DOHH2 (cell line): ENCODE results near the gene FRS3.

Experiments
- CTCF ChIP-seq: fragments of 200-600 bp; sonication (generic); IDR thresholded peaks from one replicate; pipeline ENCODE4 v1.5.1; 2014; ENCODE audit warnings: antibody characterized with exemption, mild to moderate bottlenecking, low read depth, low read length; ENCODE audit not compliant: poor library complexity, severe bottlenecking
- EZH2phosphoT487 ChIP-seq: fragments of 200-600 bp; sonication (generic); IDR thresholded peaks from 2 replicates; pipeline ENCODE4 v1.6.1; 2017; ENCODE audit warnings: borderline replicate concordance, mild to moderate bottlenecking, antibody characterized with exemption, low read length, moderate library complexity, mixed read lengths

GRCh38 chr6:41767112-41767833 lies 12.4 kb downstream of the FRS3 start:
- TF ChIP-seq CTCF (no peak), EZH2phosphoT487 (no peak)
